Adrenal gland (tissue), 12 donors: ENCODE measurements around the gene NLRC4. TPM values are rescaled to one million over a fixed set of nuclear protein-coding genes. Genes with fewer than 3 reads are reported as not detected.
"Not testable (repeated sequence)": the region's sequence is repeated elsewhere in the genome, so short reads cannot be mapped to it uniquely, and the experiment has no call there.

ENCODE experiments used
- DNase-seq, 7 donors: peaks; one replicate each; pipeline ENCODE4 v3.0.0-alpha.2; 2019 to 2020
- H3K27ac ChIP-seq, 5 donors: fragments of 200-600 bp; sonication (generic) in 4 of 5; 1 replicate in 3 of 5; 2 replicates in 2 of 5; pipeline versions ENCODE4 v1.5.1 to v1.8.0; 2016 to 2020; ENCODE audit warnings: mild to moderate bottlenecking in 1 of 5
- H3K27me3 ChIP-seq: fragments of 200-600 bp; 2 replicates; pipeline ENCODE4 v1.8.0; 2021
- H3K36me3 ChIP-seq, 2 donors: fragments of 200-600 bp; replicated peaks in 1 of 2; 1 replicate in 1 of 2; 2 replicates in 1 of 2; pipeline versions ENCODE4 v1.5.1 to v1.8.0; 2018 to 2022
- H3K4me1 ChIP-seq, 2 donors: fragments of 200-600 bp; replicated peaks in 1 of 2; 1 replicate in 1 of 2; 2 replicates in 1 of 2; pipeline versions ENCODE4 v1.5.1 to v1.8.0; 2018 to 2021
- H3K4me3 ChIP-seq, 4 donors: fragments of 200-600 bp; sonication (generic) in 3 of 4; one replicate each; pipeline ENCODE4 v1.5.1; 2016 to 2018
- H3K9me3 ChIP-seq, 3 donors: fragments of 200-600 bp; sonication (generic) in 1 of 3; replicated peaks in 1 of 3; 1 replicate in 2 of 3; 2 replicates in 1 of 3; pipeline versions ENCODE4 v1.5.1 to v1.8.0; 2016 to 2021
- POLR2A ChIP-seq, 2 donors: fragments of 450-650 bp; IDR thresholded peaks; one replicate each; pipeline ENCODE4 v1.6.1; 2017; ENCODE audit warnings: antibody characterized with exemption in 2 of 2, mild to moderate bottlenecking in 2 of 2, moderate library complexity in 1 of 2
- WGBS, 4 donors: extraction: QIAGEN DNeasy Blood & Tissue Kit in 2 of 4; methylation state at CpG; one replicate each; pipeline versions ENCODE4 v1.1.5 to v1.1.7; 2013 to 2017; 5-methylcytosine and 5-hydroxymethylcytosine counted together
- intact Hi-C, 2 donors: fragments of 100-400 bp; cut with DNase I; formaldehyde crosslinking; loops; one replicate each; pipeline versions ENCODE4 v1.14.1 to v1.15.0; 2022 to 2023
- polyA plus RNA-seq, 3 donors: library from polyadenylated mRNA; stranded (reverse); fragments of 200-250 nt in 2 of 3; fragments of 350-450 nt in 1 of 3; fragmentation: Illumina TruSeq in 1 of 3; extraction: RNeasy Lipid Tissue Mini Kit (QIAGEN cat#74804) in 1 of 3; gene quantifications; one replicate each; pipeline ENCODE4 v1.2.3, GENCODE V29; 2013 to 2014
- total RNA-seq, 9 donors: library from RNA; depleted of rRNA in 4 of 9; stranded (reverse); fragments of >200 nt in 4 of 9; fragments of 120-200 nt in 1 of 9; fragmentation: NEBNext Ultra II Directional in 1 of 9; extraction: Animal tissue kit (Norgen Biotek cat#: 25700) in 1 of 9; gene quantifications; one replicate each; pipeline versions ENCODE4 v1.1.0 to v1.2.4, GENCODE V29; 2013 to 2023
- TF ChIP-seq, protein P1 (sequence below), 6 experiments: fragments of 450-650 bp in 4 of 6; fragments of 200-600 bp in 2 of 6; sonication (generic) in 1 of 6; IDR thresholded peaks; 1 replicate in 5 of 6; 2 replicates in 1 of 6; pipeline versions ENCODE4 v1.5.1 to v1.8.0; 2016 to 2021; ENCODE audit warnings: antibody characterized with exemption in 6 of 6, mild to moderate bottlenecking in 2 of 6, moderate library complexity in 1 of 6
- donor health status: healthy with polysubstance abuse.
- donor health status: Bipolar disorder and iron deficiency.
- donor health status: DM: yes; HTN: yes; CAD: no.
- donor health status: DM: no; HTN: no; CAD: no.
- donor health status: DM: no; HTN: no; CAD: no.
- donor health status: DM: yes; HTN: yes; CAD: no.

Gene NLRC4
- total and polyA plus RNA-seq, 12 donors: 0.72 to 6.8 (median 3.3) TPM

DNA sequence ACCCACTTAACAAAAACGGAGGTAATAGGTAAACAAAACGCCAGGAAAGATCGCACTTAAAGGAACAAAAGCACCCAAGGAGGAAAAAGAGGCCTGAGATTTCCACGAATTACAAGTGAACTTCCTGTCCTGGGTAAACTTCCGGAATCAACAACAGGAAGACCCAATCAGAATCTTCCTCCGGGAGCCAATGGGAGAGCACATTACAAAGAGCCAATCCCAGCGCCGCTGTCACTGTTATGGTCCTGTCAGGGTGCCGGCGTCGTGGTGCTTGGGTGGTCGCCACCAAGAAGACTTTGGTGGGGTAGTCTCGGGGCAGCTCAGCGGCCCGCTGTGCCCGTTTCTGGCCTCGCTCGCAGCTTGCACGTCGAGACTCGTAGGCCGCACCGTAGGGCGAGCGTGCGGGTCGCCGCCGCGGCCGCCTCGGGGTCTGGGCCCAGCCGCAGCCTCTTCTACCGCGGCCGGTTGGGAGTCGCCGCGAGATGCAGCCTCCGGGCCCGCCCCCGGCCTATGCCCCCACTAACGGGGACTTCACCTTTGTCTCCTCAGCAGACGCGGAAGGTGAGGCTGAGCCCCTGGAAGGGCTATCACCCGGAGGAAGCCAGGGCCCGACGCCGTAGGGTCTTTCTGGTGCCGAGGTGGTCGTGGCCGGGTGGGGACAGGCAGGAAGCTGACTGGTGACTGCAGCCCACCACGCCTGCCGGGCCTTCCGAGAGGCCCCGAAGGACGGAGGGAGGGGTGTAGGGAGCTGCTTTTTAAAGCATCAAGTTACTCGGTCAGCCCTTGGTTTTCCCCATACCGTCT is 13.2 kb upstream of the NLRC4 start, which contains the start of gene YIPF4:
TSS of gene YIPF4 (plus strand) at position 231 of the 804 bp plus-strand sequence. CDS start at position 483, 252 bp downstream.
- Histone ChIP-seq H3K4me1 (peaks cover 0 to 21% of the 10 kb centered on the region in 2 donors), H3K27ac (peak within 1 kb of the TSS in 4 of 5 donors; percentile 66 to 88 (median 76)), H3K4me3 (peak within 1 kb of the TSS; percentile 84 to 100 (median 97)), H3K9me3 (no peaks in the 10 kb centered on the region), H3K36me3 (peaks cover 0 to 6% of the 10 kb centered on the region in 2 donors), H3K27me3 (no peaks in the 10 kb centered on the region)
- peak in 1 of 2 donors; percentile 48 for TF ChIP-seq POLR2A (IDR thresholded peaks at IDR 0.05)
- TF ChIP-seq, protein P1, sequence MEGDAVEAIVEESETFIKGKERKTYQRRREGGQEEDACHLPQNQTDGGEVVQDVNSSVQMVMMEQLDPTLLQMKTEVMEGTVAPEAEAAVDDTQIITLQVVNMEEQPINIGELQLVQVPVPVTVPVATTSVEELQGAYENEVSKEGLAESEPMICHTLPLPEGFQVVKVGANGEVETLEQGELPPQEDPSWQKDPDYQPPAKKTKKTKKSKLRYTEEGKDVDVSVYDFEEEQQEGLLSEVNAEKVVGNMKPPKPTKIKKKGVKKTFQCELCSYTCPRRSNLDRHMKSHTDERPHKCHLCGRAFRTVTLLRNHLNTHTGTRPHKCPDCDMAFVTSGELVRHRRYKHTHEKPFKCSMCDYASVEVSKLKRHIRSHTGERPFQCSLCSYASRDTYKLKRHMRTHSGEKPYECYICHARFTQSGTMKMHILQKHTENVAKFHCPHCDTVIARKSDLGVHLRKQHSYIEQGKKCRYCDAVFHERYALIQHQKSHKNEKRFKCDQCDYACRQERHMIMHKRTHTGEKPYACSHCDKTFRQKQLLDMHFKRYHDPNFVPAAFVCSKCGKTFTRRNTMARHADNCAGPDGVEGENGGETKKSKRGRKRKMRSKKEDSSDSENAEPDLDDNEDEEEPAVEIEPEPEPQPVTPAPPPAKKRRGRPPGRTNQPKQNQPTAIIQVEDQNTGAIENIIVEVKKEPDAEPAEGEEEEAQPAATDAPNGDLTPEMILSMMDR (IDR thresholded peaks at IDR 0.05): no peak
- 0 to 1% (median 0%) methylated on average over 23 to 59 of the region's 59 CpGs for WGBS, 4 donors
- peak; percentile 84 to 97 (median 88) for DNase-seq
- intact Hi-C loops: no loop called here

DNA sequence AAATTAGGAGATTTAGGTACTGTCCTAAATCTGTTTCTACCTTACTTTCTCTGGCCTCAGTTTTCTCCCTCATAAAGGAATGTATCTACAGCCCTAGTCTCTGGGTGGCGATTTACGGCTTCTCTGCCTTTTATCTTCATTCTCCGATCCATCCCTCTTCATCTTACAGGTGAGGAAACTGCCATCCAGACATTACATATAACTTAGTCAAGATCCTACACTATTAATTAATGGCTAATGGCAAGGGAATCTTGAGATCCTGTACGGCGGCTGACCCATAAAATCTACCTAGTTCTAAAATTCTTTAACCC is 12.6 kb upstream of the NLRC4 start:
- H3K27me3 ChIP-seq: no peaks in the 10 kb centered on the region
- WGBS, 4 donors: 43 to 52% (median 51%) methylated on average over 5 of the region's 5 CpGs
- intact Hi-C loops: no loop called here
- TF ChIP-seq, protein P1 (IDR thresholded peaks at IDR 0.05): no peak
- no peak for TF ChIP-seq POLR2A (IDR thresholded peaks at IDR 0.05)
- H3K4me3 ChIP-seq: peak overlapping the region in 2 of 4 donors; percentile 95 to 99
- peak overlapping the region in 4 of 5 donors; percentile 66 to 88 (median 76) for H3K27ac ChIP-seq
- H3K4me1 ChIP-seq: peaks cover 0 to 21% of the 10 kb centered on the region in 2 donors
- no peaks in the 10 kb centered on the region for H3K9me3 ChIP-seq
- no peak for DNase-seq
- H3K36me3 ChIP-seq: peaks cover 0 to under 1% of the 10 kb centered on the region in 2 donors

DNA sequence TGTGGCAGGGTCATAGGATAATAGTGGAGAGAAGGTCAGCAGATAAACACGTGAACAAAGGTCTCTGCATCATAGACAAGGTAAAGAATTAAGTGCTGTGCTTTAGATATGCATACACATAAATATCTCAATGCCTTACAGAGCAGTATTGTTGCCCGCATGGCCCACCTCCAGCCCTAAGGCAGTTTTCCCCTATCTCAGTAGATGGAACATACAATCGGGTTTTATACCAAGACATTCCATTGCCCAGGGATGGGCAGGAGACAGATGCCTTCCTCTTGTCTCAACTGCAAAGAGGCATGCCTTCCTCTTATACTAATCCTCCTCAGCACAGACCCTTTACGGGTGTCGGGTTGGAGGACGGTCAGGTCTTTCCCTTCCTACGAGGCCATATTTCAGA is 11.1 kb upstream of the NLRC4 start:
- peaks cover 0 to 17% of the 10 kb centered on the region in 2 donors for H3K4me1 ChIP-seq
- 82 to 90% (median 84%) methylated on average over 7 of the region's 7 CpGs for WGBS, 4 donors
- H3K9me3 ChIP-seq, H3K27ac ChIP-seq, H3K27me3 ChIP-seq, H3K4me3 ChIP-seq, DNase-seq, H3K36me3 ChIP-seq, intact Hi-C loops: not testable (repeated sequence)

DNA sequence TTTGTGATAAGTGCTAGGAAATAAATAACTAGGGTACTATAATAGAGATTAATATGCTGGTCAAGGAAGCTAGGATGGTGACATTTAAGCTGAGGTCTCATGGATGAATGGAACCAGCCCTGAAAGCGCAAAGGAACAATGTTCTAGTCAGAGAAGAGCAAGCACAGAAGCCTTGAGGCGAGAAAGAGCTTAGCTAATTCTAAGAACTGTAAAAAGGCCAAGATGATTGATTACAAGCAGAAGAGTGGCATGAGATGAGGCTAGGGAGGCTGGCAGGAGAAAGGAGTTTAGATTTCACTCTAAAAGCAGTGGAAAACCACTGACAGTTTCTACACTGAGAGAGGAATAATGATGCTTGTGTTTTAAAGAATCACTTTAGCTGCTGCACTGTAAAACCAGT is 9.6 kb upstream of the NLRC4 start:
- WGBS, 4 donors: 58 to 68% (median 63%) methylated on average over 2 of the region's 2 CpGs
- H3K4me1 ChIP-seq: peaks cover 0 to 14% of the 10 kb centered on the region in 2 donors
- H3K4me3 ChIP-seq: no peak overlapping the region
- H3K9me3 ChIP-seq: no peaks in the 10 kb centered on the region
- peaks cover 8% of the 10 kb centered on the region for H3K27me3 ChIP-seq
- DNase-seq: no peak
- TF ChIP-seq, protein P1 (IDR thresholded peaks at IDR 0.05): no peak
- no peak for TF ChIP-seq POLR2A (IDR thresholded peaks at IDR 0.05)
- intact Hi-C loops: no loop called here
- no peak overlapping the region for H3K27ac ChIP-seq
- H3K36me3 ChIP-seq: no peaks in the 10 kb centered on the region
